CD4-positive, alpha-beta T cell treated with Interleukin-6 at 100 ng/mL for 8 hours (primary cell): Measurements from ENCODE around the gene POLR3E.

Experiments
- DNase-seq: peaks from one replicate; pipeline ENCODE4 v3.0.0-alpha.2; 2020; ENCODE audit warnings: mixed read lengths, low spot score

POLR3E gene

DNA sequence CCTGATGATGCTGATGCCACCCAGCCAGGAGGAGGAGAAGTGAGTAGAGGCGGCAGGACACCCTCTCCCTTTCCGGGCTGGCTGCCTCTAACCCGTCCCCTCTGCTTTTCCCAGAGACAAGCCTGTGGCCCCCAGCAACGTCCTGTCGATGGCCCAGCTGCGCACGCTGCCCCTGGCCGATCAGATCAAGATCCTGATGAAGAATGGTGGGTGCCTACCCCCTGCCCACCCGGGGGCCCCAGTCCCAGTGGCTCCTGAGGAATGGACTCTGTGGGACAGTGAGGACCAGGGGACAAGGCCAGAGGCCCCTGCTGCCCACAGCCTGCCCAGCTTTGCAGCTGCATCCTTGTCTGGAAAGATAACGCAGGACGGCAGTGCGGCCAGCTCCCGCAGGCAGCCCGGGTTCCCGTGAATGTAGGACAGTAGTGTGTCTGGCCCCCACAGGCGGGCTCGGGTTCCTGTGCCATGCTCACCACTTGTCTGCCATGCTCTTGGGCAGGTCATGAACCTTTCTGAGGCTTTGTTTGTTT is 19.9 kb downstream of the POLR3E start:
- DNase-seq: no peak

DNA sequence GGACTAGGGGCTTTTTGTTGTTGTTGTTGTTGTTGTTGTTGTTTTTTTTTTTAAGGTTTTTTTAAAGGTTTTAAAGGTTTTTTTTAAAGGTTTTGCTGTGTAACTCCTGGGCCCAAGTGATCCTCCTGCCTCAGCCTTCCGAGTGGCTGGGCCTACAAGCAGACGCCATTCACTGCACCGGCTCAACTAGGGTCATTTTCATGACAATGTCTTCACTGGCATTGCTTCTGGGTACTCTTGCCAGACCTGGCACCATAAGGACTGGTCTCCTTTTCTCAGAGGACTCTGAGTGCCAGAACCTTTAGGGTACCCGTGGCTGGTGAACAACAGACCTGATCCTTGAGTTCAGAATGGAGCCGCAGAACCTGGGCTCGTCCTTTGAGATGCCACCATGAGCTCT is 20.4 kb downstream of the POLR3E start:
- no peak for DNase-seq

DNA sequence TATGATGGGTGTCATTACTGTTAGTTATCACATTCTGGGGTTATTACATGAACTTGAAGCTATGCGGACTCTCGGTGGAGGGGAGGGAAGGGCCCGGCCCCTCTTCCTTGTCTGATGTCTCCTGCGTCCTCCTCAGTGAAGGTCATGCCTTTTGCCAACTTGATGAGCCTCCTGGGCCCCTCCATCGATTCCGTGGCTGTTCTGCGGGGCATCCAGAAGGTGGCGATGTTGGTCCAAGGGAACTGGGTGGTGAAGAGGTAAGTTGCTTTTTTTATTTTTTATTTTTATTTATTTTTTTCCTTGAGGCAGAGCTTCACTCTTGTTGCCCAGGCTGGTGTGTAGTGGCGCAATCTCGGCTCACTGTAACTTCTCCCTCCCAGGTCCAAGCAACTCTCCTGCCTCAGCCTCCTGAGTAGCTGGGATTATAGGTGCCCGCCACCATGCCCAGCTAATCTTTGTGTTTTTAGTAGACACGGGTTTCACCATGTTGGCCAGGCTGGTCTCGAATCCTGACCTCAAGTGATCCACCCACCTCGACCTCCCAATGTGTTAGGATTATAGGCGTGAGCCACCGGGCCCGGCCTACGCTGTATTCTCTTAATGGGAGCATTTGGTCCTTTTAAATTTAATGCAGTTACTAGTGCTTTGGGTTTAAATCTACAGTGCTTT is 21.6 kb downstream of the POLR3E start:
- DNase-seq: peak; percentile 47

DNA sequence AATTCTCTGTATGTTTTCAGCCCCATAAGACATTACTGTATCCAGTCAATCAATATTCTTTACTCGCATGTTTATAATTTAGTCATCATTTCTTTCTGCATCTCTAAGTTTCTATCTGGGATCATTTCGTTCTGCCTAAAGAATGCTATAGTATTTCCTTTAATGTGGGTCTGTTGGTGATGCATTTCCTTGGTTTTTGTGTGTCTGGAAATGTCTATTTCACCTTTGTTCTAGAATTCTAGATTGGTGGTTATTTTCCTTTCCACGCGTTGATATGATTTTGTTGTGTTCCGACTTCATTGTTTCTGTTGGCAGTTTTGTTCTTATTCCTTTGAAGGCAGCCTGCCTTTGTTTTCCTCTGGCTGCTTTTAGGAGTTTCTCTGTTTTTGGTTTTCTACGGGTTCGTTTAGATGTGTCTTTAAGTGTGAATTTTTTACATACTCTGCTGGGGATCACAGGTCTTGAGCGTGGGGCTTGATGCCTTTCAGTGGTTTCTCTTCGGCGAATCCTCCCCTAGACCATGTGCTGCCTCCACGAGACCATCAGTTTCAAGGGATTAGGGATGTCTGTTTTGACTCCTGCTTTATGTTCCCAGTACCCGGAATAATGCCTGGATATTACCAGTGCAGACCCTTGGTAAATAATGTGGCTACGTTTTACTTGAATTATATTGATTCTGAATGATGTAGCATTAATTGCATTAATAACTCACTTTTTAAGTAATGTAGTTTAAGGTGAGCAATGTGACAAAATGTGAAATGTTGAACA is 23.5 kb downstream of the POLR3E start:
- no peak for DNase-seq

DNA sequence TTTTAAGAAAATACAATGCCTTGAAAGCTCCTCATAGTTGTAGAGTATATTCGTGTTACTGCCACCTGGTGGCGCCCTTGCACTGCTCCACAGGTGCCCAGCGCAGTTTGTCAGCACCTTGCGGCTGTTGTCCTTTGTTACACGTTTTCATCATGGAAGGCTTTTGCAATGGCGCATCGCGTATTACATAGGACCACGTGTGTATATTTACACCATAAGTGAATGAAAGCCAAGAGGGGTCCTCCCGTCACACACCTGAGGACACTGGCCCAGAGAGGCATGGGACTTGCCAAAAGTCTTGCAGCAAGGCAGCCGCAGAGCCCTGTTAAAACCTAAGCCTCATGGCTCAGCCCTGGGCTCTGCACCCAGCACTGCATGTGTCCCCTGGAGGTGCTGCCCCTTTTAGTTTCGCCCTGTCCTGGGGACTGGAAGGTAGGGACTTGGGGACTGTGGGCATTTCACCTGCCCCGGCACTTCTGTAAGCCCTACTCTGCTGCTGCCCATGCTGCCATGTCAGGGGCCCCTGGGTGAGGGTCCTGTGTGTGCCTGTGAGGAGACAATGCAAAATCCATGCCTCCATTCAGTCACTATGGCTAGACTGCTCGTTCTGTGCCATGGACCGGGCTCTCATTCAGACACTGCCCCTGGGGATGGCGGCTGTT is 24.3 kb downstream of the POLR3E start:
- DNase-seq: peak; percentile 74

DNA sequence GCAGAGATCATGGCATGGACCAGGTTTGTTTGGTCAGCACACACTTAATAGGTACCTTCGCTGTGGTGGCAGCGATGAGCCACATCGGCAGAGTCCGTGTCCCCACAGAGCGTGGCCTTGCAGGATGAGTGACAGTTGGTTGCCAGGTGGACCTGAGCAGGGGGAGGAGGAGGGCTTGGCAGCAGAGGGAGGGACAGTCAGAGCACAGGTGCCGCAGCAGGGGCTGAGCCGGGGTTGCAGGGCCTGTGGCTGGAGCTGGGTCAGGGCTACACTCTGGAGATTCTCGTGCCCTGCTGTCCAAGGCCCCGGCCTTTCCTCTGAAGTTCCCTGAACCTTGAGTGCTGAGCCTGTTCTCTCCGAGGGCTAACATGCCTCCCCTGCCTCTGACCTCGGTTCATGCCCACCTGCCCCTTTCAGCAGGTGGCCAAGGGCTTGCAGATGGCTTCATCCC is 24.8 kb downstream of the POLR3E start:
- DNase-seq: no peak

DNA sequence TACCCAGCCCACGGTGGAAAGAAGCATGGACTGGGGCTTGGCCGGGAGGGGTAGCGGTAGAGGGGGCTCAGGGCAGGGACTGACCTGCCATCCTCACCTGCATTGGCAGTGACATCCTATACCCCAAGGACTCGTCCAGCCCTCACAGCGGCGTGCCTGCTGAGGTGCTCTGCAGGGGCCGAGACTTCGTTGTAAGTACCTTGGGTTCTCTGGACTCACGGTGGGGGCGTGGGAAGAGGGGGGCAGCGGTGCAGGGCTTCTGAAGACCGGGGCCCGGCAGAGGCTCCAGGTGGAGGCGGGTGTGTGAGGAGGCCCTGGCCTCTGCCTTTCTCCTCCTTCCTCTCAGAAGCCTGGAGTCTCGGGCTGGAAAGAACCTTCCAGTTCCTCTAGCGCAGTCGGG is 25.5 kb downstream of the POLR3E start:
- DNase-seq: no peak

DNA sequence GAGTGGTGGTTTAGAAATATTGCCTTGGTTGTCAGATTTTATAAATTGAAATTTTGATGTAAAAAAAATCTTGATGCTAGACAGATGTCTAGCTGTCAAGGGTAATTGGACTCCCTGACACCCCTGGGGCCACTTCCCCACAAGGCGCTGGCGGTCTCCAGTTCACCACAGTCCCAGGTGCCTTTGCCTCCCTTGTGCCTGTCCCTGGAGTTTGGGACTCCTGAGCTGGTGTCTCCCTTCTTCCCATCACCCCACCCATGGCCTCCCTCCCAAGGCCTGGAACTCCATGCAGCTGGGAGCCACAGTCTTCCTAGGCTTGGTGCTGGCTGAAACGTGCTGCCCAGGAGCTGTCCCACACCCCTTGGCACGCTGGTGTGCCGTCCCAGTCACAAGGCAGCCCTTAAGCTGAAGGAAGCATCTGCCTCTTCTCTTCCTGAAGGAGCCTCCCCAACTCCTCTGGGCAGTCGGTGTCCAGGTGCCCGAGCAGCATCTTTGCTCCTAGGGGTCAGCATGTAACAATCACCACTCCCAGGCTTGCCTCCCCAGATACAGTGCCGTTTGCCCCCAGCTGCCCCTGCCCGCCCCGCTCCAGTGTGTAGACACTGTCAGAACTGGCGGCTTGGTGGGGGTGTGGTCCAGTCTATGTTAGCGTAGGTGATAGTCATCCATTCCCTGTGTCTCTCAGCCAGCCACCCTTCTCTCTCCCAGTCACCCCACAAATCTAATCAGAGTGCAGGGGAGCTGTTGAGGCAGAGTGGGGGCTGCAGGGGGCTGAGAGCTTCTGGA is 26.2 kb downstream of the POLR3E start:
- DNase-seq: no peak

DNA sequence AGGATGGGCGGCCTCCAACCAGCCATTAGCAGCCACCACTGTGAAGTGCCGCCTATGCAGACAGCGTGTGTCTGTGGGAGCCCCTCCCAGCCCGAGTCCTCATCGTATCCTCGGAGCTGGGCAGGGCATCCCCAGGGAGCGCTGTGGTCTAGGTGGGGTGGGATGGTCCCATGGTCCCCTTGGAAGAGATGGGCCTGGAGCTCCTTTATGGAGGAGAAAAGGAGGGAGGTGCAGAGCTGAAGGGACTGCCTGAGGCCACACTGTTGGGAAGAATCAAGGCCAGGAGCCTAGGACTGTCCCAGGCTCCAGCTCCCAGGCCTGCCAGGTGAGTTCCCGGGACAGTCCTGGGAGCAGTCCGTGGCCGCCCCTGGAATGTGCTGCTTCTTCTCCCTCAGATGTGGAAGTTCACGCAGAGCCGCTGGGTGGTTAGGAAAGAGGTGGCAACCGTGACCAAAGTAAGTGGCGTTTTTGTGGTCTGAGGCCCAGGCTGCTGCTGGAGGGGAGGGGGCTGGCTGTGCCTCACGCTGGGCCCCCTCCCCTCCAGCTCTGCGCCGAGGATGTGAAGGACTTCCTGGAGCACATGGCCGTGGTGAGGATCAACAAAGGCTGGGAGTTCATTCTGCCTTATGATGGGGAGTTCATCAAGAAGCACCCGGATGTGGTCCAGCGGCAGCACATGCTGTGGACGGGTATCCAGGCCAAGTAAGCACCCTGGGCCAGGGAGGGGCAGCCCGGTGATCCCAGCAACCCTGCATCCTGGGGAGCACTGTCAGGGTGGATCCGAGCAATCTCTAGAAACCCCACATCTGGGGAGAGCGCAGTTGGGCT is 27.0 kb downstream of the POLR3E start:
- no peak for DNase-seq

DNA sequence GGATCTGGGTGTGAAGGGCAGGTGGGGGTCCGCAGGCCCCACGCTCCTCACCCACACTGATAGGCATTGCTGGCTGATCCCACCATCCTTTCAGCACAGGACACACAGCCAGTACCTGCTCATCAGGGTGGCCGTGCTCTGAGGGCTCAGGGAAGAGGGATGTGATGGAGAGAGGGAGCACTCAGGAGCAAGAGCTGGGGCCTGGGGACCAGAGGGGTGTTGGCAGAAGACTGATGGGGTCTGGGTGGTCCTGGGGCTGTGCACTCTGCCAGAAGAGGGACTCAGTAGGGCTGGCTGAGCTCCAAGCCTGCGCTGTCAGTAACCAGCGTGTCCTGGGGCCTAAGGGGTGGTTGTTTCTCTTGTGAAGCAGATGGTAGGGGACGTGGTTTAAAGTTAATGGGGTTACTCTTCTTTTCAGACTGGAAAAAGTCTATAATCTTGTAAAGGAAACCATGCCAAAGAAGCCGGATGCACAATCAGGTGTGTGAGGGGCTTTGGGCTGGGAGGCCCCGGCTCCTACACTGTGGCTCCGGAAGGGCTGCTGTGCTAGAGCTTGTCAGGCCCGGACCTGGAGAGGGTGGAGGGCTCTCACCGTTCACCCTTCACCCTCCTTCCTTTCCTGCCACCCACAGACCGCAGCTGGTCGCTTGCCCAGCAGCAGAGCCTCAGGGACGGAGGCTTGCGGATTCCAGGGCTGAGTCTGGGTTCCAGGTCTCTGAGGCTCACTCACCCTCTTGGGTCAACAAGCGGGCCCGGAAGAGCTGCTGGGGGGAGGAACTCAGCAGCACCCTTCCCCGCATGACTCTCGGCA is 27.8 kb downstream of the POLR3E start:
- no peak for DNase-seq

DNA sequence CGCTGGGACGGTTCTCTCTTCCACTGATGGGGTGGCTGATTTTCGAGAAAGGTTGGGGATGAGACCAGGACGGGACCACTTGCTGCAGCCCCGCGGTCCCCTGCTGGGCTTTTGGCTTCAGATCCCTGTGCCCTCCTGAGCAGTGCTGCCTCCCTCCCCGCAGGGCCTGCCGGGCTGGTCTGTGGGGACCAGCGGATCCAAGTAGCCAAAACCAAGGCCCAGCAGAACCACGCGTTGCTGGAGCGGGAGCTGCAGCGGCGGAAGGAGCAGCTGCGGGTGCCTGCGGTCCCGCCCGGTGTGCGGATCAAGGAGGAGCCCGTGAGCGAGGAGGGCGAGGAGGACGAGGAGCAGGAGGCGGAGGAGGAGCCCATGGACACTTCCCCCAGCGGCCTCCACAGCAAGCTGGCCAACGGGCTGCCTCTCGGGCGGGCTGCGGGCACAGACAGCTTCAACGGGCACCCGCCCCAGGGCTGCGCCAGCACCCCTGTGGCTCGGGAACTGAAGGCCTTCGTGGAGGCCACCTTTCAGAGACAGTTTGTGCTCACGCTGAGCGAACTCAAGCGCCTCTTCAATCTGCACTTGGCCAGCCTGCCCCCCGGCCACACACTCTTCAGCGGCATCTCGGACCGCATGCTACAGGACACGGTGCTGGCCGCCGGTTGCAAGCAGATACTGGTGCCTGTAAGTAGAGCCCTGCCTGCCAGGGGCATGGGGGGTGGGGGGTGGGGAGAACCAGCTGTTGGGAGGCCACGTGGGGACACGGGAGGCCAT is 28.6 kb downstream of the POLR3E start:
- no peak for DNase-seq

DNA sequence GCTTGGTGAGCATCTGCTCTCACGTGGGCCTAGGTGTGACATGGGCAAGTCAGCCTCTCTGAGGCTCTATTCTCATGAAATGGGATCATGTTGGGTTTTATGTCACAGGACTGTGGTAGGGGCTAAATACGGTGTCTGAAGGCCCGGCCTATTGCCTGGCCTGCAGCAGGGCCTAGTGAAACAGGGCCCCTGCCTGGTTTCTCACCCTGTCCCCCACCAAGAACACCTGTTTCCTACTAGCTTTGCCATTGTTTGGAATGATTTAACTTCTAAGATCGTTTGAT is 29.1 kb downstream of the POLR3E start:
- DNase-seq: no peak

DNA sequence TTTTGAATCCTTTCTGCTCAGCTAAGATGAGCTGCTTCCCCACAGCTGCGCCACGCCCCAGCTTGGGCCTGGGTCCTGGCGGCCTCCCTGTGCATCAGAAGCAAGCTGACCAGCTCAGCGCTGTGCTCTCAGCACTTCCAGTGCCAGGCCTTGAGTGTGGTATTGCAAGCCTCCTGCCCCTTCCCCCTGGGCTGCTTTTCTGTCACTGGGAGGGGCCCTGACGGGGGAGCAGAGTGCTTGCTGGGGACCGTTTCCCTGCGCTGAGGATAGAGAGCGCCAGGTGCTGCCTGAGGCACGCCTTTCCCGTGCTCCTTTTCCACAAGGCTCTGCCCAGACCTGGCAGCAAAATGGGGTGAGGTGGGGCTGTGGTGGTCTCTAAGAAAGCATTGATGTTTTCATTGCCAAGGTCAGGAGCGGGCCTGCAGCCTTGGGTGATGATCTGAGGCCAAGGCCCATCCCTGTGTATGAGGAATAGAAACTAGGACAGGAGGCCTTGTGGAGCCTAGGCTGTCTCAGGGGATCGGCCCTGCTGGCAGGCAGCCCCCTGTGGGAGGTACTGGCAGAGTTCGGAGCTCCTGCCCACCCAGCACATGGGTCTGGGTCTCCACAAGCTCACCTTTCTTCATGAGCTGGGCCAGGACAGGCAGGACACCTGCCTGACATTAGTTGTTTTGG is 29.7 kb downstream of the POLR3E start:
- no peak for DNase-seq

DNA sequence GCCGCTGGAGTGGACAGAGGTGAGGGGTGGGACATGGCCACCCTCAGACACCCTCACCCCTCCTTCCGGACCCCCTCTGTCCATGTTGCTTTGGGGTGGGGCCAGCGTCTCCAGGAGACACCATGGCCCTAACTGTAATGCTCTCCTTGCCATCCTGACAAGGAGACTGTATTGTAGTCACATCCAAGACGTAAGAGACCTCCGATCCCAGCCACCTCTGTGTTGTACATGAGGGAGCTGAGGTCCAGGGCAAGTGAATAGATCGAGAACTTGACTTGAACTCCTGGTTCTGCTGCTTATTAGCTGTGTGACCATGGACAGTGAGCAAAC is 30.2 kb downstream of the POLR3E start:
- no peak for DNase-seq

DNA sequence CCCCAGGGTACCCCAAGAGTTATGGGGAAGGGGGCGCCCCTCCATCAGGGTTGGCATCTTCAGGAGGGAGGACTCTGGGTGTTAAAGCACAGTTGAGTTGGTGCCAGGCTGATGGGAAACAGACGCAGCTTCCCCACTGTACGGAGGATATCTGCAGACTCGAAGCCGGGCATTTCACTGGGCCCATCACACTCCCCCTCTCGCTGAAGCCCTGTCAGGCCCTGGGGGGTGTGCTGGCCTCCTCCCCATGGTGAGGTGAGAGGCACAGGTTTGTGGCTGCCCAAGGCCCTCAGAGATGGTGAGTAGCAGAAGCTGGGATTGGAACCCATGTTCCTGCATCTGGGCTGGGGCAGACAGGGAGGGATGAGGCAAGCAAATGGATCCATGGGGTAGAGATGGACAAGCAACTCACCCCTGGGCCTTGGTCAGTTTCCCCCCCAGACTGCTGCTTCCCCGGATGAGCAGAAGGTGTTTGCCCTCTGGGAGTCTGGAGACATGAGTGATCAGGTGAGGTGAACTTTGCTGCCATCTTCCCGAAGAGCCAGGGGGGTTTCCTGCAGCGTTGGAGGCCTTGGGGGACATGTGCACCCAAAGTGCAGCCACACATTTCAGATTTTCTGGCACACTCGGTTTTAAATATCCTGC is 31.0 kb downstream of the POLR3E start:
- no peak for DNase-seq

DNA sequence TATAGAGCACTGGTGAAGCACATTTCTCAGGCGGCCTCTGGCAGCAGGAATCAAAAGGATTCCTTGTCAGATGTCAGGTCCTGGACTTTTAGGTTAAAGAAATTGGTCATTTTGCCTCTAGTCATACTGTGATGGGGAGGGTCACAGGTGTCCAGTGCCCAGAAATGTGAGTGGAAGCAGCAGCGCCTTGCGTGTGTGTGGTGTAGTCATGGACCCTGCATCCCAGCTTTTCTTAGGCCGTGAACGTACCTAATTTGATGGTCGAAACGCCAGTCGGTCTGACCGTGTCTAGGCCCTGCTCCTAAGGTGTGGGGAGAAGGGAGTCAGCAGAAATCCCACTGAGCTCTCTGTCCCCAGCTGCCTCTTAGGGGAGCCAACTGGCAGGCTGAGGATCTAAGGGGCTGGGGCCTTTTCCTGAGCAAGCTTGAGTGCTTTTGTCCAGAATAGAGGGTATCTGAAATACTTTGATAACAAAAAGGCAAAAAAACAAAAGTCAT is 32.0 kb downstream of the POLR3E start:
- no peak for DNase-seq

DNA sequence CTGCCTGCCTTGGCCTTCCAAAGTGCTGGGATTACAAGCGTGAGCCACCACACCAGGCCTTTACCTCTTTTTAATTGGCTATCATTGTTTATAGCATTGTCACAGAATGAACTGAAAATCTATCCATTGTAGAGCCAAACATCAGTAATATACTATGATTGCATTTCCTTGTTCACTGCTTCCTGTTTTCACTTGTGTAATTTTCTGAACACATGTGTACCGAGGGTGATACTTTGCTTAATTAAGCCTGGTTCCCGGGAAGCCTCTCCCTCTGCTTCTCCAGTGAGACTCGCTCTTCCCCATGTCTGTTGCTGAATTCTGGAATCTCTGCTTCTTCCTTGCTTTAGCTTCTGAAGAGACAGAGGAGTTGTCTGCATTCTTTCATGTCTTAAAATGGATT is 33.1 kb downstream of the POLR3E start:
- no peak for DNase-seq

DNA sequence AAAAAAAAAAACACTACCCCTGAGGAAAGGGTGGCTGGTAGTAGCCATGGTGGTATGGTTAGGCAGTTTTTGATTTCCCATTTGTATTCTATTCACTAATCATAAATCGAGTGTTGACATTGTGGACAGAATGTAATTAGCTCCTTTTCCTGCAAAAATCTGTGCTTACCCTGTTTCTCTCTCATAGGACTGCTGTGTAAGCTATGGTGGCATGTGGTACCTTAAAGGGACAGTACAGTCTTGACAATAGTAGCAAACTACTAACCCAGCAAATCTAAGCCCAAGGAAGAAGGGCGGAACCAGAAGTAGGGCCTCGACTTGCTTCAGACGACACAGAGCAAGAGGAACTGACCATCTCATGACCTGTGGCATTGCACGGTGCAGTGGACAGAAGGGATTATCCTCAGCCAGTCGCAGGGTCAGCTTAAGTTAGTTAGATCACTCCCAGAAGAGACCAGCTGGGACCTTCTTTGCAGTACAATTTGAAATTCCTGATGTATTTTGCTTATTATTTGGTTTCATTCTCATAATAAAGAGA is 36.3 kb downstream of the POLR3E start:
- DNase-seq: no peak
